ENCODE data around the gene SCNN1G. TPM values are rescaled to one million over a fixed set of nuclear protein-coding genes. Genes with fewer than 3 reads are reported as not detected.
A peak's percentile ranks its signal among the peaks of the same experiment; 100 is the strongest.

The SCNN1G gene
- total and polyA plus RNA-seq, 2 of the 13 experiments (the other 11 are each of a cell fraction or from before 2014, with no cell fraction given): not detected

- TF ChIP-seq ZBTB34 (CRISPR knock-in tag; IDR thresholded peaks at IDR 0.05) (peak; percentile 94), ZNF24 (IDR thresholded peaks at IDR 0.05) (peak; percentile 96), MTF2 (CRISPR knock-in tag; IDR thresholded peaks at IDR 0.05; ENCODE audit: borderline replicate concordance) (0 out of 2 replicates have a peak, but pooled peaks have one; percentile 8), TCF7 (IDR thresholded peaks at IDR 0.05; ENCODE audit: low read depth) (peak; percentile 17; the same call in 1 of the 2 replicates), ZNF784 (CRISPR knock-in tag; IDR thresholded peaks at IDR 0.05; ENCODE audit: borderline replicate concordance) (0 out of 2 replicates have a peak, but pooled peaks have one; percentile 71), HOXA9 (CRISPR knock-in tag; IDR thresholded peaks at IDR 0.05; ENCODE audit: borderline replicate concordance) (peak; percentile 95; the same call in 1 of the 2 replicates), MAZ (IDR thresholded peaks at IDR 0.05; ENCODE audit: borderline replicate concordance, low read depth, low read length) (peak; percentile 61; the same call in 1 of the 2 replicates), MAZ (CRISPR knock-in tag; IDR thresholded peaks at IDR 0.05; ENCODE audit: low read depth) (peak; percentile 58), ZNF839 (CRISPR knock-in tag; IDR thresholded peaks at IDR 0.05; ENCODE audit: borderline replicate concordance) (no peak), HNF1A (IDR thresholded peaks at IDR 0.05; ENCODE audit: low read depth) (no peak), HNF1A (CRISPR knock-in tag; IDR thresholded peaks at IDR 0.05; ENCODE audit: borderline replicate concordance) (no peak; the same call in 1 of the 2 replicates), SPEN (CRISPR knock-in tag; IDR thresholded peaks at IDR 0.05; ENCODE audit: low read depth) (peak; percentile 79), NONO (IDR thresholded peaks at IDR 0.05) (no peak), NONO (CRISPR knock-in tag; conservative IDR thresholded peaks at IDR 0.05) (peak; percentile 86), ZNF800 (CRISPR knock-in tag; IDR thresholded peaks at IDR 0.05) (peak; percentile 62; the same call in 1 of the 2 replicates), NCOA2 (CRISPR knock-in tag; IDR thresholded peaks at IDR 0.05) (peak; percentile 25; the same call in 1 of the 2 replicates), ZNF7 (CRISPR knock-in tag; IDR thresholded peaks at IDR 0.05) (0 out of 2 replicates have a peak, but pooled peaks have one; percentile 14), ZFYVE20 (CRISPR knock-in tag; IDR thresholded peaks at IDR 0.05; ENCODE audit: borderline replicate concordance, low read depth) (no peak), MXD3 (CRISPR knock-in tag; IDR thresholded peaks at IDR 0.05) (peak; percentile 90; the same call in 1 of the 2 replicates), NAIF1 (CRISPR knock-in tag; IDR thresholded peaks at IDR 0.05; ENCODE audit: borderline replicate concordance) (no peak)
Observed at GRCh38 chr16:23148513-23149266, 33.9 kb upstream of the SCNN1G start (continued).

All from HepG2 (cell line).